Activated T-helper 1 cell treated with anti-CD3 and anti-CD28 coated beads, Interleukin-12 subunit alpha, Interleukin-12 subunit beta, Interleukin-2, Interleukin-4 antibody, amounts not matched to agents 30 ng/mL and 10 ng/mL and 1 ng/mL, durations not matched to agents 14 hours and 24 hours and 36 hours (primary cell): Measurements from ENCODE around the gene ADAMTS9. TPM values are rescaled to one million over a fixed set of nuclear protein-coding genes. Genes with fewer than 3 reads are reported as not detected.
A peak's percentile ranks its signal among the peaks of the same experiment; 100 is the strongest.
"Not testable (repeated sequence)": the region's sequence is repeated elsewhere in the genome, so short reads cannot be mapped to it uniquely, and the experiment has no call there.

Source experiments
- DNase-seq: peaks from one replicate; pipeline ENCODE4 v3.0.0; 2021; ENCODE audit warnings: low spot score
- H3K27ac Mint-ChIP-seq: one replicate; pipeline ENCODE4 v1.8.0; 2021; ENCODE audit warnings: mild to moderate bottlenecking, mixed read lengths
- H3K27me3 Mint-ChIP-seq: one replicate; pipeline ENCODE4 v1.8.0; 2022; ENCODE audit warnings: mild to moderate bottlenecking, moderate library complexity, mixed read lengths; ENCODE audit not compliant: insufficient read depth
- H3K36me3 Mint-ChIP-seq: one replicate; pipeline ENCODE4 v1.8.0; 2021; ENCODE audit warnings: low read depth, mixed read lengths
- H3K4me1 Mint-ChIP-seq: one replicate; pipeline ENCODE4 v1.8.0; 2021; ENCODE audit warnings: low read depth, mixed read lengths
- H3K4me3 Mint-ChIP-seq: one replicate; pipeline ENCODE4 v1.8.0; 2021; ENCODE audit warnings: mild to moderate bottlenecking, moderate library complexity, mixed read lengths
- H3K9me3 Mint-ChIP-seq: one replicate; pipeline ENCODE4 v1.8.0; 2021; ENCODE audit warnings: mixed read lengths
- intact Hi-C: fragments of 100-400 bp; cut with micrococcal nuclease; formaldehyde crosslinking; loops from one replicate; pipeline ENCODE4 v1.15.1; 2024
- total RNA-seq: library from RNA; stranded (reverse); gene quantifications from 2 replicates; pipeline ENCODE4 v1.2.3, GENCODE V29; 2022

ADAMTS9 gene
- total RNA-seq, 1 donor from 2014 or later = not detected

DNA sequence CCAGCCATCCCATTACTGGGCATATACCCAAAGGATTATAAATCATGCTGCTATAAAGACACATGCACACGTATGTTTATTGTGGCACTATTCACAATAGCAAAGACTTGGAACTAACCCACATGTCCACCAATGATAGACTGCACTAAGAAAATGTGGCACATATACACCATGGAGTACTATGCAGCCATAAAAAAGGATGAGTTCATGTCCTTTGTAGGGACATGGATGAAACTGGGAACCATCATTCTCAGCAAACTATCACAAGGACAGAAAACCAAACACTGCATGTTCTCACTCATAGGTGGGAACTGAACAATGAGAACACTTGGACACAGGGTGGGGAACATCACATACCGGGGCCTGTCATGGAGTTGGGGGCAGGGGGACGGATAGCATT lies 142.6 kb downstream of the ADAMTS9 start:
- DNase-seq, H3K9me3 Mint-ChIP-seq, H3K4me3 Mint-ChIP-seq, H3K27me3 Mint-ChIP-seq, H3K36me3 Mint-ChIP-seq, intact Hi-C loops, H3K27ac Mint-ChIP-seq, H3K4me1 Mint-ChIP-seq: not testable (repeated sequence)

DNA sequence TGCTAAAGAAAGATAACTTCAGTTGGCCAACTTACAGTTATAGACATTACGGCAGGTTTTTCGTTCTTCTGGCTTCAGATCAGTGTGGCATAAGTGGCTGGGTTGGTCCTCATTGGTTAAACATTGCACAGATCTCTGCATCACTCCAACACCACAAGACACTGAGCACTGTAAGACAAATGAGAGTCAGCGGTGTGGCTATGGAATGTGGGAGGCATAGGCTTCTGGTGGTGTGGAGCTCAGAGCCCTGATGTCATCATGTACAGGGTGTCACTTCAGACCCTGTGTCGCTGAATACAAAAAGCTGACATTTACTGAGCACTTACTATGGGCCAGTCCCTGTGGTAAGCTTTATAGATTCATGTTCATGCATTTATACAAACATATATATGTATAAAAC lies 146.0 kb downstream of the ADAMTS9 start:
- intact Hi-C loops = no loop called here
- Mint-ChIP-seq H3K27me3 (no peaks in the 10 kb centered on the region), H3K4me1 (no peaks in the 10 kb centered on the region), H3K9me3 (no peaks in the 10 kb centered on the region), H3K27ac (no peak overlapping the region), H3K36me3 (no peaks in the 10 kb centered on the region), H3K4me3 (no peak overlapping the region)
- DNase-seq = no peak

DNA sequence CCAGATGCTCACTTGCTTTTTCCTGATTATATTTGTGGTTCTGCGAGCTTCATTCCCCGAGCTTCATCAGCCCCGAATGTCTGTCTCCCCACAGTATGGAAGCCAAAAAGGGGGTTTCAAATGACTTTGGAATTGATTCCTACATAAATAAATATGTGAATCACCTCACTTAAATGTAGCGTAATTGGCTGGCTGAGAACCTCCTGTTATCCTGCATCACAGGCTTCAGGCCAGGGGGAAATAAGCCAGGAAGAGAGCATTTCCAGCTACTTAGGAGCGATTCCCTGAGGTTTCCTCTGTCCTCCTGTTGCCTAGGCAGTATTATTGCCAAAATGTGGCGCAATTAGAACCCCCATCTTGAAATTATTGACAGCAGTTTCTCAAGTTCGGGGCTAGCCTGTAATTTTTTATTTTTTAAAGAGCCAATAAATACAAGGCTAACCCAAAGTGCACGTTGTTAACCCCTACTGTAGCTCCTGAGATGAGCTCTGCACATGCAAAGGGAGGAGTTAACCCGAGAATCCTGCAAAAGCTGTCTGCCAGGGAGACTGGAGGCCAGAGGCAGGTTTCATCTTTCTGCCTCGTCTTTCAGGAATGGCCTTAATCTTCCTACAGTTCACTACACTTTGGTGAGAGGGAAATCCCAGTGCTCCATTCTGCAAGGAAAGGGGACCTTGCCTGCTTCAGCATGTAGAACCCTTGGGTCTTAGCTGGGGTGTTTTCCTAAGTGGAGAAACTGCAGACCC lies 148.2 kb downstream of the ADAMTS9 start:
- intact Hi-C loops = no loop called here
- H3K4me1 Mint-ChIP-seq = no peaks in the 10 kb centered on the region
- H3K4me3 Mint-ChIP-seq = no peak overlapping the region
- no peak overlapping the region for H3K27ac Mint-ChIP-seq
- H3K9me3 Mint-ChIP-seq = no peaks in the 10 kb centered on the region
- H3K27me3 Mint-ChIP-seq = peaks cover 3% of the 10 kb centered on the region
- DNase-seq = no peak
- no peaks in the 10 kb centered on the region for H3K36me3 Mint-ChIP-seq

DNA sequence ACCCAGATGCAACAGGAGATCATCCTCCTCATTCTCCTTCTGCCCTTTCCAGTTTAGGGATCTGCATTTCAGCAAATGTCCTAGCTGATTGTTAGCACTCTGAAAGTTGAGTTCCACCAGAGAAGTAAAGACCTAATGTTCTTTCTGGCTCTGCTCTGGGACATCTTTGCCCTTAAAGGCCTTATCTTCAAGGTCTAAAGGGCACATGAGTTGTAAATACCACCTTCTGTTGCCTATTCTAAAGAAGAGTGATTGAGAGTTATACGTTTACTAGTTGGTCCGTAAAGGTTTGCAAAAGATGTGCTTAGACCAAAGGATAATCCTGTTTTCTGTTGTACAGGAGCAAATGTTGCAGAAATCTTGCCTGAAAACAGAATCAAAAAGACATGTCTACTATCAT lies 151.6 kb downstream of the ADAMTS9 start:
- Mint-ChIP-seq H3K27ac (no peak overlapping the region), H3K36me3 (no peaks in the 10 kb centered on the region), H3K9me3 (no peaks in the 10 kb centered on the region), H3K4me1 (no peaks in the 10 kb centered on the region), H3K4me3 (no peak overlapping the region), H3K27me3 (peaks cover 6% of the 10 kb centered on the region)
- DNase-seq = no peak
- intact Hi-C loops = no loop called here

DNA sequence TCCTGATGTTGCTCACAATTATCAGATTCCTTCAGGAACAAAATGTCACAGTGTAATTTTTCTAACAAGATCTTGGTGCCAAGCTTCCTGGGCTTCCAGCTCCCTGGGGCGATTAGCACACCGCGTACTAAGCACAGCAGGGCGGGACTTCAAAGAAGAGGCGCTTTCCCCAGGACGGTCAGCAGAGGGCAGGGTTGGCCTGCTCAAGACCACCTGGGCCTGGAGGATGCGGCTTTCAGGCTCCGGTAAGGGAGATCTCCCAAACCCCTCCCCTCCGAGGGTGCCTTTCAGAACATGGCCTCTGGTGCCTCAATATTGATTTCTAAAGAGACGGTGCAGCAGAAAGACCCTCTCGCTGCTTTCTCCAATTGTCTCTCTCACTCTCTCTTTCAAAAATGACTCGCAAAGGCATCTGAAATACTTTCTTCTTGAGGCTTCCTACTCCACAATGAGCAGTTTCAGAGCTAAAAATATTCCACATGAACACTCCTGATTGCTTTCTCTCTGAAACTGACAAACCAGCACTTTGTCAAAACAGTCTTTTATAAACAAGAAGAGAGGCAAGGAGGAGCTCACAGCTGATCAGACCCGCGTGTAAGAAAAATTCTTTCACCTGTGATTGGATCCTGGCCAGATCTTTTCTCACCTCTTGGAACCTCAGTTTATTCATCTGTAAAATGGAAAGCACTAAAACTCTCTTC lies 154.0 kb downstream of the ADAMTS9 start:
- Mint-ChIP-seq H3K27ac (no peak overlapping the region), H3K4me3 (no peak overlapping the region), H3K27me3 (peaks cover 6% of the 10 kb centered on the region), H3K4me1 (no peaks in the 10 kb centered on the region), H3K9me3 (no peaks in the 10 kb centered on the region), H3K36me3 (no peaks in the 10 kb centered on the region)
- DNase-seq = peak; percentile 9
- intact Hi-C loops = loop anchor here (5.0 kb wide), 1 partner anchor 1139 kb away; no protein-coding TSS in a partner anchor

DNA sequence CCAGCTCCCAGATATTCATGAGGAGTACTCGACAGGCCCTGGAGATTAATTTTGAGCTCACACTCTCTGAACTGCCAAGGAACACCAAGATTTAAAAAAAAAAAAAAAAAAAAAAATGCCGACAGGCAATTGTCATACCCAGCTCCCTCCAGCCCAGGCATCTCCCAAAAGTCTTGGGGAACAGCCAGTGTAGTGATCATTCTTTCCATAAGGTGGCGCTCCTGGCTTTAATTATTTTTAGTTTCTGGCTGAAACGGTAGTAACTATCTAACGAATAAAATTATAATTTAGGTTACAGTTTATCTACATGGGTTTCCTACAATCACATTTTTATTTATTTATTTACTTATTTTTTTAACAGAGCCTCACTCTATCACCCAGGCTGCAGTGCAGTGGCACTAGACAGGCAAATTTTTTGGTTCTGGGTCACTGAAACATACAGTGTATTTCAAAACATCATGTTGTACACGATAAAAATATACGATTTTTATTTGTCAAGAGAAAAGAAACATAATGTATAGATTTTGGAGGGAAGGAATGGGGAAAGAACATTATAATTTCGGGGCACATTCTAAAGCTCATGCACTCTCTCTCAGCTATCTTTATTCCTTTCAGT lies 157.3 kb downstream of the ADAMTS9 start:
- Mint-ChIP-seq H3K4me1 (no peaks in the 10 kb centered on the region), H3K27ac (no peak overlapping the region), H3K9me3 (no peaks in the 10 kb centered on the region), H3K27me3 (peaks cover 3% of the 10 kb centered on the region), H3K4me3 (no peak overlapping the region), H3K36me3 (no peaks in the 10 kb centered on the region)
- no peak for DNase-seq
- intact Hi-C loops = loop anchor here (5.0 kb wide), 1 partner anchor 1142 kb away; no protein-coding TSS in a partner anchor

DNA sequence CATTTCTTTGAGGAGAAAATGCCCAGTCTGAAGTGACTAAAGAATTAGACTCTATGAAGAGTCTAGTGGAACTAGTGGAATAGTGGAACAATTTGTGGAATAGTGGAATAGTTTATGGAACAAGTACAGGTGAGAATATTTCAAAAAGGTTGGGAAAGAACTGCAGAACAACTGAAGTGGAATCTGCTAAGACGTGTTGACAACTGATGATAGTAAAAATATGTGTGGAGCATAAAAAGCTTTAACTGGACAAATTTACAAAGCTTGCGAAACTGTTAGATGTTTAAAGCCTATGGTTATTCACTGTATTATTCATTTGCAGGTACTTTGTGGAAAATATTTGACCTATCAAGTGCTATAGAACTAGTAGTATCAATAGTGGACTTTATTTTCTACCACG lies 164.5 kb downstream of the ADAMTS9 start:
- intact Hi-C loops = no loop called here
- no peaks in the 10 kb centered on the region for H3K36me3 Mint-ChIP-seq
- H3K9me3 Mint-ChIP-seq = no peaks in the 10 kb centered on the region
- no peak overlapping the region for H3K27ac Mint-ChIP-seq
- no peaks in the 10 kb centered on the region for H3K4me1 Mint-ChIP-seq
- H3K27me3 Mint-ChIP-seq = peaks cover 4% of the 10 kb centered on the region
- H3K4me3 Mint-ChIP-seq = no peak overlapping the region
- no peak for DNase-seq

DNA sequence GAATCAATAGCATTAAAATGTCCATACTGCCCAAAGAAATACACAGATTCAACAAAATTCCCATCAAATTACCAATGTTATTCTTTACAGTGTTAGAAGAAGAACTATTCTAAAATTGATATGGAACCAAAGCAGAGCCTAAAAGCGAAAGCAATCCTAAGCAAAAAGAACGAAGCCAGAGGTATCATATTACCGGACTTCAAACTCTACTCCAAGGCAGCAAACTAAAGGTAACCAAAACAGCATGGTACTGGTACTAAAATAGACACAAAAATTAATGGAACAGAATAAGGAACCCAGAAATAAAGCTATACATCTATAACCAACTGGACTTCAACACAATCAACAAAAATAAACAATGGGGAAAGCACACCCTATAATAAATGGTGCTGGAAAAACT lies 167.5 kb downstream of the ADAMTS9 start:
- H3K4me3 Mint-ChIP-seq = no peak overlapping the region
- no peaks in the 10 kb centered on the region for H3K36me3 Mint-ChIP-seq
- intact Hi-C loops = no loop called here
- DNase-seq = no peak
- H3K4me1 Mint-ChIP-seq = no peaks in the 10 kb centered on the region
- no peaks in the 10 kb centered on the region for H3K9me3 Mint-ChIP-seq
- H3K27me3 Mint-ChIP-seq = peaks cover 9% of the 10 kb centered on the region
- no peak overlapping the region for H3K27ac Mint-ChIP-seq

DNA sequence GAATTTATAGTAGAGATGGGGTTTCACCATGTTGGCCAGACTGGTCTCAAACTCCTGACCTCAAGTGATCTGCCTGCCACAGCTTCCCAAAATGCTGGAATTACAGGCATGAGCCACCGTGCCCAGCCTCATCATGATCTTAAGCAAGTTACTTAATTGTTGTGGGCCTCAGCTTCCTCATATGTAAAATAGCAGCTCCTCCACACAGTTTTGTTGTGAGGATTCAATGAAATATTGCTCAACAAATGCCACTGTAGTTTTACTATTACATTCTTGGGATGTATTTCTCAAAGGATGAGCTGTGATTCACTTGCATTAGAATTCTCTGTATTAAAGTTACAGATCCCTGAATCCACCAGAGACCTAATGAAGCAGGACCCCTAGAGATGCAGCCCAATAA lies 168.8 kb downstream of the ADAMTS9 start:
- H3K27me3 Mint-ChIP-seq = peaks cover 9% of the 10 kb centered on the region
- H3K36me3 Mint-ChIP-seq = no peaks in the 10 kb centered on the region
- intact Hi-C loops = no loop called here
- no peak overlapping the region for H3K27ac Mint-ChIP-seq
- no peak overlapping the region for H3K4me3 Mint-ChIP-seq
- no peaks in the 10 kb centered on the region for H3K4me1 Mint-ChIP-seq
- no peaks in the 10 kb centered on the region for H3K9me3 Mint-ChIP-seq
- no peak for DNase-seq

DNA sequence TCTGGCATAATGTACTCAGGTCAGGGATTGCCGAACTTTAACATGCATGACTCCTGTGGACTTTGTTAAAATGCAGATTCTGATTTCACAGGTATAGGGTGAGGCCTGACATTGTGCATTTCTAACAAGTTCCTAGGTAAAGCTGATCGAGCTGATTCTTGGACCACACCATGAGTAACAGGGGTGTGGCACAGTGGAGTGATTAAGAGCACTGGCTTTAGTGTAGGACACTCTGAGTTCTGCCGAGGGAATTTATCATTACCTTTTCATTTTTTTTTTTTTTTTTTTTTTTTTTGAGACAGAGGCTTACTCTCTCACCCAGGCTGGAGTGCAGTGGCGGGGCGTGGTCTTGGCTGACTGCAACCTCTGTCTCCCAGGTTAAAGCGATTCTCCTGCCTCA lies 169.3 kb downstream of the ADAMTS9 start:
- Mint-ChIP-seq H3K9me3 (no peaks in the 10 kb centered on the region), H3K27ac (no peak overlapping the region), H3K4me1 (no peaks in the 10 kb centered on the region), H3K4me3 (no peak overlapping the region), H3K36me3 (no peaks in the 10 kb centered on the region), H3K27me3 (peaks cover 9% of the 10 kb centered on the region)
- no peak for DNase-seq
- intact Hi-C loops = no loop called here

DNA sequence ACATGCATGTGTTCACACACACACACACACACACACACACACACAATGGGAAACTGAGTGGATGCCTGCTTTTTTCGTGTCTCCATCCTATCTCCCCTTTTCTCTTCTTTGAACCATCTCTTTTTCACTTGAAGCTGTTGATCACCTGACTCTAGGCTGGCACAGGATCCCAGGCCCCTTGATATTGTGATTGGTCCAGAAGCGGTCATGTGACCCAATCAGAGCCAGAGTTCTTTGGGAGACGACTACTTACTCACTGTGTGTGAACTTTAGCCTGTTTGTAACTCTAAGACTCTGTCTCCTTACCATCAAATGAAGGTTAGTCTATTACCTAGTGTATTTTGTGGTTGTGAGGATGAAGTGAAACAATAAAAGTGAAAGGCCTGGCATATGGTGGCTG lies 172.9 kb downstream of the ADAMTS9 start:
- Mint-ChIP-seq H3K4me1 (no peaks in the 10 kb centered on the region), H3K9me3 (no peaks in the 10 kb centered on the region), H3K27ac (no peak overlapping the region), H3K27me3 (peaks cover 10% of the 10 kb centered on the region), H3K4me3 (no peak overlapping the region), H3K36me3 (no peaks in the 10 kb centered on the region)
- no peak for DNase-seq
- intact Hi-C loops = no loop called here

DNA sequence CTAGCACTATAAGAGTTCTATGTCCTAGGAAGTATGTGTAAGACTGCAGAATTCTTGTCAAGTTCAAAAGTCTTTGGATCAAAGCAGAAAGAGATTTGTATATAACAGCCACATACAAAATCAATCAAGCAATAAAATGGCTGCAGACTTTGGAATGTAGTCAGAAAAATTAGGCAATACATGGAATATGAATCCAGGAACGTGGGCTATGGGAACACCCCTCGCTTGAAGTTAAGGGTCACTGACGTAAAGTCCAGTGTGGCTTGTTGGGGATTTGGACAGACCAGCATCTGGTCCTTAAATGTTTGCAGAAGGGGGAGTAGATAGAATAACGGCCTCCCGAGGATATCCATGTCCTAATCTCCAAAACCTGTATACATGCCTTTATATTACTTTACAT lies 178.6 kb downstream of the ADAMTS9 start:
- no peaks in the 10 kb centered on the region for H3K36me3 Mint-ChIP-seq
- peaks cover 5% of the 10 kb centered on the region for H3K4me1 Mint-ChIP-seq
- intact Hi-C loops = no loop called here
- DNase-seq = no peak
- H3K27me3 Mint-ChIP-seq = peaks cover 5% of the 10 kb centered on the region
- no peak overlapping the region for H3K27ac Mint-ChIP-seq
- H3K9me3 Mint-ChIP-seq = no peaks in the 10 kb centered on the region
- H3K4me3 Mint-ChIP-seq = no peak overlapping the region

DNA sequence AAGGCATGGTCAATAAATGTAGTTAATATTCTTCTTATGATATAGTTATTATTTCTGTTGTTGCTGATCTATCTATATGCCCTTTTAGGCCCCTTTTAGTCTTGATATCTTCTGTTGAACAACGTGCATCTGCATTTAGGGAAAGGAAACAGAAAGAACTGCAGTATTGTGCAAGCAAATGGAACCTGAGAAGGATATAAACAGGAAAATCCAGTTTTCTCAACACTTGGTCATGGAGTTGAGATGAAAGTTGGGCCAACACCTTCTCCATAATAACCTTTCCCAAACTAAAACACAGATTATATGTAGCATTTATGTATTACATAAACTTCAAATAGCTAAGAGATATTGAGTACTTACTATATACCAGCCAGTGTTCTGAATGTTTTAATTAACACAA lies 179.7 kb downstream of the ADAMTS9 start:
- H3K36me3 Mint-ChIP-seq = no peaks in the 10 kb centered on the region
- peaks cover 5% of the 10 kb centered on the region for H3K4me1 Mint-ChIP-seq
- no peak overlapping the region for H3K4me3 Mint-ChIP-seq
- no peak for DNase-seq
- H3K27me3 Mint-ChIP-seq = peaks cover 3% of the 10 kb centered on the region
- no peak overlapping the region for H3K27ac Mint-ChIP-seq
- H3K9me3 Mint-ChIP-seq = no peaks in the 10 kb centered on the region
- intact Hi-C loops = no loop called here
